Measurements from ENCODE around the gene RPP40.

RPP40 gene

GRCh38 chr6:4967301-4968030 lies 36.4 kb downstream of the RPP40 start:
- no peak for DNase-seq

- DNase-seq: no peak
These were observed 38.1 kb downstream of the RPP40 start for GRCh38 chr6:4965562-4966389.

DNA sequence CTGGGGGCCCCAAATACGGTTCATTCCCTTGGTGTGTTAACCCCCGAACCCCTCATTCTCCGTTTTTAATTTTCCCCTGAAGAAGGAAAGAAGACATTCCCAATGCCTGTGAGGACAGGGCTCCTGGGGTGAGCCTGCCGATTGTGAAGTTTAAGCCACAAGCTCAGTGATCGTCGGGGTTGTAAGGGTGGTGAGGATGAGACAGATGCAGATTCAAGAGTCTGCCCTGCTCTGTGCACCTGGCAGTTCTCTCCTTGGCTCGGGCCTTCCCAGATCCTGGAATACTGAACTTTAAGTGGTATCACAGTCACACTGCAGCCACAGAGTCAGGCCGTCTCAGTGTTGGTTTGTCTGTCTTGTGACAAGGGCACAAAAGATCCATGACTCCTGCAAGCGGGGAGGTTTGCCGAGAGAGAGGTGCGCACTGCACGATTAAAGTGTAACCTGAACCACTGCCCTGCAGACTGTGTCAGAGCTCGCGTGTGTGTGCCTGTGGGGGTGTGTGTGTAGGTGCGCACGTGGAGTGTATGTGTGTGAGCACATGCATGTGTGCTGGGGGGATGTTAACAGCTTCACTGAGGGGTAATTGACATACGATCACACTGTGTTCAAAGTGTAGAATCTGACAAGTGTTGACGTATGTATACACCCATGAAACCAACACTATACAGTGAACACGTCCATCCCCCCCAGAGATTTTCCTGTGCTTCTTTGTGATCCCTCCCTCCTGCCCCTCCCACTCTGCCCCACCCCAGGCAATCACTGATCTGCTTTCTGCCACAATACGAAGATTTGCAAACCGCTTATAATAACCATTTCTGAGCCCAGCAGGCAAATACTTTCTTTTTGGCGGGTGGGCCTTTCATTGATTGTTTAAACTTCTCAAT lies 38.9 kb downstream of the RPP40 start:
- DNase-seq: no peak

- no peak for DNase-seq
These were observed 40.9 kb downstream of the RPP40 start for GRCh38 chr6:4962905-4963304.

GRCh38 chr6:4961322-4962168 lies 42.3 kb downstream of the RPP40 start:
- no peak for DNase-seq

DNA sequence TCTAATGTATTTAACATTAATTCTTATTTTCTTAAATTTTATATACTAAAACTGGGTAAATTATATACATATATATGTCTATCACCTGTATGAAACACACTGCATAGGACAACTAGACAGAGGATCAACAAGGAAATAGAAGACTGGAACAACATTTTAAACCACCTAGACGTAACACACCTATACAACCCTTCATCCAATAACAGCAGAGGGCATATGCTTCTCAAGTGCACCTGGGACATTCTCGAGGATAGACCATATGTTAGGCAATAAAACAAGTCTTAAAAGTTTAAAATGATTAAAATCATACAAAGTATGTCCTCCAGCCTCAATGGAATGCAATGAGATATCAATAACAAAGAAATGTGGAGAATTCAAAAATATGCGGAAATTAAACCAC lies 45.2 kb downstream of the RPP40 start:
- DNase-seq: no peak

- no peak for DNase-seq
These were observed 46.2 kb downstream of the RPP40 start for GRCh38 chr6:4957521-4958231.

DNA sequence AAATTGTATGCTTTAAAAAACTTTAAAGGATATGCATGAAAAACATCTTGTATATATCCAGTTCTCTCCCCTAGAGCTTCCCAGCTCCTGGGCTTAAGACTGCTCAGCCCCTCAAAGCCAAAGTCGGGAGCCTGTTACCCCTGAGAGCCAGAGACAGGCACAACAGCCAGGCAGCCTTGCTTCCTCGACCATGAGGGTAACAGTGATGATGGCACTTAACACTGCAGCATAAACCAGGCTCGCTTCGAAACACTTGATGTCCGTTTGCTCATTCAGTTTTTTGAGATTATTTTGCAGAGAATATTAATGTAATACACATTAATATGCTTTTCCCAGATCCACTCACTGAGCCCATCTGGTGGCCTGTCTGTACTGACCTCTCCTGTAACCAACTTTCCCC lies 47.2 kb downstream of the RPP40 start:
- DNase-seq: no peak

- DNase-seq: no peak
These were observed 50.4 kb downstream of the RPP40 start for GRCh38 chr6:4953440-4953839.

GRCh38 chr6:4950836-4951533 lies 52.9 kb downstream of the RPP40 start:
- no peak for DNase-seq

GRCh38 chr6:4950076-4950475 lies 53.8 kb downstream of the RPP40 start:
- no peak for DNase-seq

- DNase-seq: no peak
These were observed 54.9 kb downstream of the RPP40 start for GRCh38 chr6:4948781-4949450.

DNA sequence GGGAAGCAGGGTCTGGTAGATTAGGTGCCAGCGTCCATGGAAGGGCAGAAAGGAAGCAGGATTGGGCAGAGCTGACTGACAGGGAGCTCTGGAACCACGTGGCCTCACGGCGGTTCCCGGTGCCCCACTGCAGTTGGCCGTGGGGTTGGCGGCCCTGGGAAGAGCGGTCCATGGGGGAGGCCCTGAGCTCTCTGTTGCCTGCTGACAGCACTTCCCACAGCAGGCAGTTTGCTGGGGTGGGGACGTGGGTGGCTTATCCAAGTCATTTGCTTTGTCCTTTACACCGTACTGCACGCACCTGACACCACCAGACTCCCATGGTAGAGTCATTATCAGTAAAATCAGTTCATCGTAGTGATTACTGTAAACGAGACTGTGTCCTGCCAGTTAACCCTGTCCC lies 56.1 kb downstream of the RPP40 start:
- DNase-seq: no peak

DNA sequence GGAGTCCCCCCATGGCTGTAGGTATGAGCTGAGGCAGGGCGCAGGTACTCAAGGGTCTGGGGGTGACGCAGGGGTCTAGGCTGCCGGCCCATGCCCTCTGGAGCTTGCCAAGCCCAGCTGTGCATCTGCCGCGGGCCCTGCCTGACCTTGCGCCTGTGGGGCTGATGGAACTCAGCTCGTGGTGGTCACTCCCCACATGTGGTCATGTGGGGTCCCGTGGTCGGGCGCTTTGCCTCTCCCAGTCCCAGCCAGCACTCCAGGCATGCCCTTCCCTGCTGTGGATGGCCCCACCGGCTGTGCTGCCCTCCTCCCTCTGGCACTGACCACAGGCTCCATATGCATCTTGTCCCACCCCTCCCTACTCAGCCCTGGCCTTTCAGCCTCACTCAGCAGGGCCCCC lies 57.3 kb downstream of the RPP40 start:
- DNase-seq: no peak

All from stimulated activated naive CD4-positive, alpha-beta T cell (primary cell).